Measurements from ENCODE around the gene SYNE3.
A peak's percentile ranks its signal among the peaks of the same experiment; 100 is the strongest.

SYNE3 gene

DNA sequence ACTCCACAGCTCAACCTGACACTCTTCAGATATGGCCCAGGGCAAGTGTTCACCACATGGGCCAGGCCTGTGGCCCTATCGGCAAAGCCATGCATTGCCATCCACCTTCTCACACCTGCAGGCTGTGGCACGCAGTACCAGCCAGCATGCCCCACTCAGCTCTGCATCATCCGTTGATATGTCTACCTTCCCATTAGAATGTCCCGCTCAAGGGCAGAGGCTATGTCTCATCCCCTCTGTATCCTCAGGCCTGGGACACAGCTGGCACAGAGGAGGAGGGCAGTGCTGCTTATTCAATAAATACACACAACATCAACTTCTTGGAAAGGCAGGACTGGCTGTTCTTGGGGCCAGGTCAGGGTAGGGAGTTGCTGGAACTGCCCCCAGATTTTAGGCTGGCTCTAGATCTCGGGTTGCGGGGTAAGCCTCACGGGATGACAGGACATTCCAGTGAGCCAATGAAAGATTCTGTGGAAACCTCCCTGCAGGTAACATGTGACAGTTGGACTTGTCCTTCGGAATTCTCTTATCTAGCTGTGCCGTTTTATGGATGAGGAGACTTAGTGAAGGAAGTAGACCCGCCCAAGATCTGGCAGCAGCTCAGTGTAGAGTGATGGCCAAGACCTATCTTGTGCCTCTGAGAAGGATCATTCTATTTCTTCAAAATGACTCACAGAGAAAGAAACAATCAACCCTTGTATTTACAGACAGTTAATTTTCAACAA lies 25.6 kb downstream of the SYNE3 start:
- no CpG with 5 or more reads among the region's 10 CpGs for WGBS (ENCODE audit: extremely low coverage, insufficient coverage, insufficient read length)
- Histone ChIP-seq H3K4me2 (ENCODE audit: low read length) (no peak overlapping the region), H4K8ac (ENCODE audit: low read depth, low read length) (no peak overlapping the region)

DNA sequence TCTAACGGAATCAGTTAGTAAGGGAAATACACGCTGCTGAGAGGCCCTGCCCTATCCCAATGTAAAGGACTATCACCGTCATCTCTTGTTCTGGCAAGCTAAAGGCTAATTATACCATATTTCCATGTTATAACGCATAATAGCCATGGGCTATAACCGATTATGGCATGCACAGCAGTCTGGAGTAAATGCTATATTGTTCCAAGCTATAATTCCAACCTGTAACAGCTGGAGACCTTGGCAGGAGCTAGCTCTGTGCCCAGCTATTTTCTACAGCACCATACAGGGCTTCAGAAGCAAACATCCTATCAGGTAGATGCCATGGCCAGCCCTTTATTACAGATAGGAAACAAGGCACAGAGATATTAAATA lies 26.3 kb downstream of the SYNE3 start:
- peaks cover 1% of the 10 kb centered on the region for H3K9me3 ChIP-seq (ENCODE audit: insufficient read depth, low read depth, low read length)
- DNase-seq = no peak
- H3K14ac ChIP-seq (ENCODE audit: low read length) = no peak overlapping the region
- WGBS (ENCODE audit: extremely low coverage, insufficient coverage, insufficient read length) = no CpG with 5 or more reads among the region's 5 CpGs
- no peak overlapping the region for H4K8ac ChIP-seq (ENCODE audit: low read depth, low read length)
- peaks cover 0 to 4% of the 10 kb centered on the region in 2 experiments for H3K4me1 ChIP-seq (ENCODE audit: control insufficient read depth in 1 of 2, insufficient read depth in 2 of 2, low read length in 2 of 2)
- H3K23ac ChIP-seq (ENCODE audit: low read length) = no peak overlapping the region
- no peak overlapping the region for H3K18ac ChIP-seq (ENCODE audit: low read length)
- no peak overlapping the region for H2AK5ac ChIP-seq (ENCODE audit: low read length)
- H2BK5ac ChIP-seq (ENCODE audit: low read depth, low read length, poor library complexity) = no peak overlapping the region
- H3K4ac ChIP-seq (ENCODE audit: low read depth, low read length) = no peak overlapping the region
- no peak overlapping the region for H4K12ac ChIP-seq (ENCODE audit: low read depth, low read length)
- H3K4me2 ChIP-seq (ENCODE audit: low read length) = no peak overlapping the region
- no peak overlapping the region for H3K4me3 ChIP-seq (ENCODE audit: low read depth, low read length)
- no peak overlapping the region for H2BK120ac ChIP-seq (ENCODE audit: insufficient read depth, low read length, poor library complexity)
- no peaks in the 10 kb centered on the region for H3K36me3 ChIP-seq (ENCODE audit: control insufficient read depth in 1 of 2, insufficient read depth in 2 of 2, low read length in 2 of 2)
- no peak overlapping the region for H3K27ac ChIP-seq (ENCODE audit: low read depth, low read length)
- H3K79me1 ChIP-seq (ENCODE audit: low read length) = no peaks in the 10 kb centered on the region
- no peaks in the 10 kb centered on the region for H3K79me2 ChIP-seq (ENCODE audit: control insufficient read depth, insufficient read depth, low read length, poor library complexity)
- H2BK12ac ChIP-seq (ENCODE audit: low read length) = no peak overlapping the region
- H4K91ac ChIP-seq (ENCODE audit: low read depth, low read length) = no peak overlapping the region
- H3K27me3 ChIP-seq (ENCODE audit: insufficient read depth, low read length) = no peaks in the 10 kb centered on the region
- no peak overlapping the region for H2AFZ ChIP-seq (ENCODE audit: insufficient read depth, low read length, poor library complexity)
- H3K9ac ChIP-seq (ENCODE audit: low read length) = no peak overlapping the region

More for the DNA sequence above, 25.6 kb downstream of the SYNE3 start:
- no peak overlapping the region for H3K9ac ChIP-seq (ENCODE audit: low read length)
- H3K4ac ChIP-seq (ENCODE audit: low read depth, low read length) = no peak overlapping the region
- H2BK12ac ChIP-seq (ENCODE audit: low read length) = no peak overlapping the region
- H2BK120ac ChIP-seq (ENCODE audit: insufficient read depth, low read length, poor library complexity) = no peak overlapping the region
- no peaks in the 10 kb centered on the region for H3K36me3 ChIP-seq (ENCODE audit: control insufficient read depth in 1 of 2, insufficient read depth in 2 of 2, low read length in 2 of 2)
- no peak overlapping the region for H2BK5ac ChIP-seq (ENCODE audit: low read depth, low read length, poor library complexity)
- H3K9me3 ChIP-seq (ENCODE audit: insufficient read depth, low read depth, low read length) = peaks cover 1% of the 10 kb centered on the region
- no peak overlapping the region for H2AFZ ChIP-seq (ENCODE audit: insufficient read depth, low read length, poor library complexity)
- no peak for DNase-seq
- H4K12ac ChIP-seq (ENCODE audit: low read depth, low read length) = no peak overlapping the region
- H3K4me3 ChIP-seq (ENCODE audit: low read depth, low read length) = no peak overlapping the region
- H3K27ac ChIP-seq (ENCODE audit: low read depth, low read length) = no peak overlapping the region
- H3K4me1 ChIP-seq (ENCODE audit: control insufficient read depth in 1 of 2, insufficient read depth in 2 of 2, low read length in 2 of 2) = peaks cover 0 to 1% of the 10 kb centered on the region in 2 experiments
- H3K18ac ChIP-seq (ENCODE audit: low read length) = no peak overlapping the region
- no peak overlapping the region for H2AK5ac ChIP-seq (ENCODE audit: low read length)
- no peak overlapping the region for H3K14ac ChIP-seq (ENCODE audit: low read length)
- no peaks in the 10 kb centered on the region for H3K79me1 ChIP-seq (ENCODE audit: low read length)
- no peaks in the 10 kb centered on the region for H3K79me2 ChIP-seq (ENCODE audit: control insufficient read depth, insufficient read depth, low read length, poor library complexity)
- no peak overlapping the region for H4K91ac ChIP-seq (ENCODE audit: low read depth, low read length)
- H3K23ac ChIP-seq (ENCODE audit: low read length) = peak overlapping the region; percentile 5
- no peaks in the 10 kb centered on the region for H3K27me3 ChIP-seq (ENCODE audit: insufficient read depth, low read length)

DNA sequence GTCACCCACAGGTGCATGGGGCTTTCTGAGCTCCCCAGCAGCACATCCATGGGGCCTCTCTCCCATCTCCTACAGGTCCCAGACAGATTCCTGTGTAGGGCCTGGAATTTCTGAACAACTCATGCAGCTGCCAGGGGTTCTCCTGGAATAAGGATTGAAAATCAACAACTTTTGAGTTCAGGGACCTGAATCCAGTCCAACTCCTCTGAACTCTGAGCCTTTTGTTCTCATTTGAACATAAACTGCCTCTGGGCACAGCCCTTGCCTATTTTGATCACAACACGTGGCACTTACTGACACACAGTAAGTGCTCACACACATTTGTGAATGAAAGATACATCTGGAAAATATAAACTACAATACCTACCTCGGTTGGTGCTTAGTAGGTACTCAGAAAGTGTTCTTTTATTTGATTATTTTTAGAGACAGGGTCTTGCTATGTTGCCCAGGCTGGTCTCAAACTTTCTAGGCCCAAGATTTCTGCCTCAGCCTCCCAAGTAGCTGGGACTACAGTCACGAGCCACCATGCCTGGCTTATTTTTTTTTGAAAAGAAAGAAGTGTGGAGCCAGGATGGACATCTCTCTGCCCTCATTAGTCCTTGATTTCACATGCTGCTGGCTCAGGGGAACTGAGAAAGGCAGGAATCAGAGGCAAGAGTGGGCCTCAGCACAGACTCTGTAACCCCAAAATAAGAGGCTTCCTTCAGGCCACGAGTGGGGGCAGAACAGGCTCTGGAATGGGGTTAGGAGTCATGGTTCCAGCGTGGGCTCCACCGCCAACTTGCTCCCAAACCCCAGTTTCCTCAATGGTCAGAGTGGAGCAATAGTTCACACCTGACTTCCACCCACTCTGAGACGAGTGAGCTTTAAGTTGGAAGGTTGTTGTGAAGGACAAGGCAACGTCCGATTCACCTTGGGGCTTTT lies 27.0 kb downstream of the SYNE3 start:
- H3K27me3 ChIP-seq (ENCODE audit: insufficient read depth, low read length) = no peaks in the 10 kb centered on the region
- no peak for DNase-seq
- no peak overlapping the region for H3K4ac ChIP-seq (ENCODE audit: low read depth, low read length)
- H3K79me2 ChIP-seq (ENCODE audit: control insufficient read depth, insufficient read depth, low read length, poor library complexity) = no peaks in the 10 kb centered on the region
- H2BK12ac ChIP-seq (ENCODE audit: low read length) = no peak overlapping the region
- H3K14ac ChIP-seq (ENCODE audit: low read length) = no peak overlapping the region
- no peak overlapping the region for H3K18ac ChIP-seq (ENCODE audit: low read length)
- no peaks in the 10 kb centered on the region for H3K79me1 ChIP-seq (ENCODE audit: low read length)
- no peak overlapping the region for H4K8ac ChIP-seq (ENCODE audit: low read depth, low read length)
- H4K91ac ChIP-seq (ENCODE audit: low read depth, low read length) = no peak overlapping the region
- no peak overlapping the region for H2BK5ac ChIP-seq (ENCODE audit: low read depth, low read length, poor library complexity)
- peaks cover 0 to 5% of the 10 kb centered on the region in 2 experiments for H3K4me1 ChIP-seq (ENCODE audit: control insufficient read depth in 1 of 2, insufficient read depth in 2 of 2, low read length in 2 of 2)
- H4K12ac ChIP-seq (ENCODE audit: low read depth, low read length) = no peak overlapping the region
- no peak overlapping the region for H3K4me3 ChIP-seq (ENCODE audit: low read depth, low read length)
- no peak overlapping the region for H3K27ac ChIP-seq (ENCODE audit: low read depth, low read length)
- H3K4me2 ChIP-seq (ENCODE audit: low read length) = no peak overlapping the region
- H3K9ac ChIP-seq (ENCODE audit: low read length) = no peak overlapping the region
- no peak overlapping the region for H3K23ac ChIP-seq (ENCODE audit: low read length)
- H3K9me3 ChIP-seq (ENCODE audit: insufficient read depth, low read depth, low read length) = peaks cover 1% of the 10 kb centered on the region
- no peak overlapping the region for H2AFZ ChIP-seq (ENCODE audit: insufficient read depth, low read length, poor library complexity)
- H3K36me3 ChIP-seq (ENCODE audit: control insufficient read depth in 1 of 2, insufficient read depth in 2 of 2, low read length in 2 of 2) = no peaks in the 10 kb centered on the region
- H2BK120ac ChIP-seq (ENCODE audit: insufficient read depth, low read length, poor library complexity) = no peak overlapping the region
- H2AK5ac ChIP-seq (ENCODE audit: low read length) = no peak overlapping the region
- WGBS (ENCODE audit: extremely low coverage, insufficient coverage, insufficient read length) = no CpG with 5 or more reads among the region's 9 CpGs

DNA sequence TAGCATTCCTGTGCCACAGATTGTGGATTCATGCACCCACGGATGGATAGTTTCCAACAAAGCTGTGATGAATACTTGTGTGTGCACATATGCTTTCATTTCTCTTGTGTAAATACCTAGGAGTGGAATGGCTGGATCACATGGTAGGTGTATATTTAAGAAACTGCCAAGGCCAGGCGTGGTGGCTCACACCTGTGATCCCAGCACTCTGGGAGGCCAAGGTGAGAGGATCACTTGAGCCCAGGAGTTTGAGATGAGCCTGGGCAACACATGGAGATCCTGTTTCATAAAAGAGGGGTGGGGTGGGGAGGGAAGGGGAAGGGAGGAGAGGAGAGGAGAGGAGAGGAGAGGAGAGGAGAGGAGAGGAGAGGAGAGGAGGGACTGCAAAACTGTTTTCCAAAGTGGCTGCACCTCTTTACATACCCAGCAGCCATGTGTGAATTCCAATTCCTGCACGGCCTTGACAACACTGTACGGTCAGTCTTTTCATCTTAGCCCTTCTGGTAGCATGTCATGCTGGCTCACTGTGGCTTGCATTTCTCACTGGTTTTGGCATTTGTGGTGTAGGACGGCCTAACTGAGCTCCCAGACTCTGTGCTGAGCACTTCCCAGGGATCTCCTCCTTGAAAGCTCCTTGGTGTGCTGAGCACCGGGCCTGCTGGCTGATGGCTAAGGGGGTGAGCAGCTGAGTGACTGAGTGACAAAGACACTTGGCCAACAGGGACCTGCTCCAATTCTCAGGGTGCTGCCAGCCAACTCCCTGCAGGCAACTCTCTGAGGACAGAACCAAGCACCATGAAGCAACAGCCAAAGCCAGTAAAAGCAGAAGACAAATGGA lies 27.9 kb downstream of the SYNE3 start:
- Histone ChIP-seq H3K14ac (ENCODE audit: low read length) (no peak overlapping the region), H4K8ac (ENCODE audit: low read depth, low read length) (no peak overlapping the region), H4K91ac (ENCODE audit: low read depth, low read length) (no peak overlapping the region), H3K4me3 (ENCODE audit: low read depth, low read length) (no peak overlapping the region), H3K4me2 (ENCODE audit: low read length) (no peak overlapping the region), H3K79me1 (ENCODE audit: low read length) (no peaks in the 10 kb centered on the region), H2AK5ac (ENCODE audit: low read length) (no peak overlapping the region), H3K23ac (ENCODE audit: low read length) (peak overlapping the region; percentile 73), H3K79me2 (ENCODE audit: control insufficient read depth, insufficient read depth, low read length, poor library complexity) (no peaks in the 10 kb centered on the region), H3K18ac (ENCODE audit: low read length) (no peak overlapping the region), H2BK120ac (ENCODE audit: insufficient read depth, low read length, poor library complexity) (no peak overlapping the region), H3K9me3 (ENCODE audit: insufficient read depth, low read depth, low read length) (peaks cover 1% of the 10 kb centered on the region), H2BK12ac (ENCODE audit: low read length) (no peak overlapping the region), H3K27me3 (ENCODE audit: insufficient read depth, low read length) (no peaks in the 10 kb centered on the region), H3K4ac (ENCODE audit: low read depth, low read length) (no peak overlapping the region), H2BK5ac (ENCODE audit: low read depth, low read length, poor library complexity) (no peak overlapping the region), H4K12ac (ENCODE audit: low read depth, low read length) (no peak overlapping the region), H3K4me1 (ENCODE audit: control insufficient read depth in 1 of 2, insufficient read depth in 2 of 2, low read length in 2 of 2) (peaks cover 6 to 7% of the 10 kb centered on the region in 2 experiments), H3K9ac (ENCODE audit: low read length) (no peak overlapping the region), H2AFZ (ENCODE audit: insufficient read depth, low read length, poor library complexity) (no peak overlapping the region), H3K27ac (ENCODE audit: low read depth, low read length) (no peak overlapping the region), H3K36me3 (ENCODE audit: control insufficient read depth in 1 of 2, insufficient read depth in 2 of 2, low read length in 2 of 2) (no peaks in the 10 kb centered on the region)
- no CpG with 5 or more reads among the region's 6 CpGs for WGBS (ENCODE audit: extremely low coverage, insufficient coverage, insufficient read length)
- peak in 1 of 2 donors; percentile 44 for DNase-seq

Data from trophoblast cell (in vitro differentiated cells and primary cell).